HepG2 (cell line): ENCODE results near the gene TIMM44. TPM values are rescaled to one million over a fixed set of nuclear protein-coding genes. Genes with fewer than 3 reads are reported as not detected.

Source experiments
- ATAC-seq: fragments of 200-7000 bp; cut with Tn5 transposase; 3 replicates; pipeline ENCODE4 v1.9.1; 2020; ENCODE audit warnings: mild to moderate bottlenecking, moderate library complexity
- BruUV-seq: library from RNA; stranded (reverse); fragments of 400-500 nt; replicated peaks from 2 replicates; lab custom pipeline; 2021; lab: Mats Ljungman, UMichigan
- CTCF ChIA-PET: fragments of 300-600 bp; formaldehyde crosslinking; extraction: SDS; loops from one replicate; lab custom pipeline; 2021; ENCODE audit warnings: low total read pairs, inconsistent platforms, low intra/inter-chr PET ratio; lab: Yijun Ruan, JAX
- POLR2A ChIA-PET: fragments of 350-600 bp; sonication (Branson Sonifier 250); formaldehyde crosslinking; loops from one replicate; lab custom pipeline; 2020; ENCODE audit warnings: antibody characterized with exemption, inconsistent platforms; lab: Yijun Ruan, JAX
- DNase-seq: peaks from one replicate; pipeline ENCODE4 v3.0.0-alpha.2; 2015; ENCODE audit warnings: low spot score
- FAIRE-seq: peaks from 3 replicates; lab custom pipeline; 2011; peaks lifted over from hg19 to GRCh38; lab: Jason Lieb, UNC
- H2AFZ ChIP-seq: one replicate; pipeline ENCODE4 v1.6.1; 2011; ENCODE audit warnings: low read length, inconsistent platforms
- H3K27ac ChIP-seq: fragments of 300-600 bp; 3 replicates; pipeline ENCODE4 v1.8.0; 2011; ENCODE audit warnings: mixed run types, mild to moderate bottlenecking, mixed read lengths, low read length, inconsistent platforms; ENCODE audit not compliant: insufficient read depth; ENCODE audit errors: extremely low read length
- H3K27me3 ChIP-seq, 2 experiments: fragments of 200-600 bp in 1 of 2; 2 replicates in 1 of 2; 3 replicates in 1 of 2; pipeline versions ENCODE4 v1.6.0 to v1.8.0; 2011; ENCODE audit warnings: low read length in 2 of 2, mild to moderate bottlenecking in 2 of 2, moderate library complexity in 2 of 2, inconsistent platforms in 1 of 2; ENCODE audit not compliant: insufficient read depth in 2 of 2, control insufficient read depth in 1 of 2
- H3K36me3 ChIP-seq, 2 experiments: fragments of 200-600 bp in 1 of 2; replicated peaks in 1 of 2; 2 replicates in 1 of 2; 3 replicates in 1 of 2; pipeline versions ENCODE4 v1.5.1 to v1.8.0; 2011; ENCODE audit warnings: low read length in 2 of 2, inconsistent platforms in 1 of 2; ENCODE audit not compliant: insufficient read depth in 2 of 2, control insufficient read depth in 1 of 2
- H3K4me1 ChIP-seq: 2 replicates; pipeline ENCODE4 v1.5.1; 2012; ENCODE audit warnings: low read length, inconsistent platforms; ENCODE audit not compliant: insufficient read depth
- H3K4me2 ChIP-seq: 2 replicates; pipeline ENCODE4 v1.6.0; 2011; ENCODE audit warnings: low read depth, low read length, inconsistent platforms
- H3K4me3 ChIP-seq, 3 experiments: fragments of 200-600 bp in 1 of 3; sonication (generic), shearing (Covaris generic) in 1 of 3; replicated peaks in 1 of 3; 2 replicates each; pipeline ENCODE4 v1.5.1; 2011 to 2016; ENCODE audit warnings: low read length in 3 of 3, inconsistent platforms in 2 of 3, low read depth in 2 of 3, mild to moderate bottlenecking in 2 of 3, control low read depth in 1 of 3, mixed read lengths in 1 of 3; ENCODE audit not compliant: insufficient read depth in 1 of 3
- H3K79me2 ChIP-seq: one replicate; pipeline ENCODE4 v1.6.1; 2011; ENCODE audit warnings: low read length, inconsistent platforms; ENCODE audit not compliant: insufficient read depth
- H3K9ac ChIP-seq: 2 replicates; pipeline ENCODE4 v1.6.0; 2011; ENCODE audit warnings: mild to moderate bottlenecking, low read depth, low read length, inconsistent platforms; ENCODE audit not compliant: insufficient read depth
- H3K9me3 ChIP-seq: 2 replicates; pipeline ENCODE4 v1.5.1; 2012; ENCODE audit warnings: mild to moderate bottlenecking, low read length
- H4K20me1 ChIP-seq: 2 replicates; pipeline ENCODE4 v1.6.0; 2011; ENCODE audit warnings: inconsistent platforms, mild to moderate bottlenecking, low read length, moderate library complexity; ENCODE audit not compliant: insufficient read depth
- ATF7 ChIP-seq, 2 experiments: fragments of 450-650 bp in 1 of 2; sonication (generic) in 1 of 2; formaldehyde crosslinking in 1 of 2; IDR thresholded peaks; 2 replicates each; pipeline versions ENCODE4 v1.4.0 to v1.6.1; 2016 to 2020; ENCODE audit warnings: antibody characterized with exemption in 1 of 2, mild to moderate bottlenecking in 1 of 2, missing genetic modification reagents in 1 of 2
- BCL6 ChIP-seq: IDR thresholded peaks from 2 replicates; pipeline ENCODE4 v1.6.1; 2016; ENCODE audit warnings: missing genetic modification reagents, missing compliant biosample characterization
- CCAR2 ChIP-seq: fragments of 200-400 bp; formaldehyde crosslinking; optimal IDR thresholded peaks from 2 replicates; pipeline ENCODE3; 2018; ENCODE audit warnings: low read depth, mild to moderate bottlenecking, low read length, moderate library complexity
- KAT7 ChIP-seq: IDR thresholded peaks from 2 replicates; pipeline ENCODE4 v1.6.1; 2018; ENCODE audit warnings: borderline replicate concordance, missing compliant biosample characterization
- RBM22 ChIP-seq: fragments of 200-400 bp; formaldehyde crosslinking; optimal IDR thresholded peaks from 2 replicates; pipeline ENCODE3; 2017; ENCODE audit warnings: mild to moderate bottlenecking, low read length, moderate library complexity
- RELA ChIP-seq: sonication (generic); formaldehyde crosslinking; IDR thresholded peaks from 2 replicates; pipeline ENCODE4 v1.4.0; 2020; ENCODE audit warnings: missing genetic modification reagents
- SOX5 ChIP-seq: IDR thresholded peaks from 2 replicates; pipeline ENCODE4 v1.6.1; 2016; ENCODE audit warnings: borderline replicate concordance
- SRF ChIP-seq: IDR thresholded peaks from 2 replicates; pipeline ENCODE4 v1.6.1; 2011; ENCODE audit warnings: mild to moderate bottlenecking, low read depth, low read length, moderate library complexity
- ZBTB38 ChIP-seq: sonication (generic); formaldehyde crosslinking; IDR thresholded peaks from 2 replicates; pipeline ENCODE4 v1.5.1; 2020; ENCODE audit warnings: mild to moderate bottlenecking, missing genetic modification reagents
- ZIK1 ChIP-seq: sonication (generic); formaldehyde crosslinking; IDR thresholded peaks from 2 replicates; pipeline ENCODE4 v1.5.0; 2020; ENCODE audit warnings: mild to moderate bottlenecking, low read depth, missing genetic modification reagents, borderline replicate concordance
- ZNF292 ChIP-seq: sonication (generic); formaldehyde crosslinking; IDR thresholded peaks from 2 replicates; pipeline ENCODE4 v1.8.1; 2022; ENCODE audit warnings: mild to moderate bottlenecking, low read depth, missing genetic modification reagents, borderline replicate concordance
- ZNF30 ChIP-seq: sonication (generic); formaldehyde crosslinking; IDR thresholded peaks from 2 replicates; pipeline ENCODE4 v1.5.0; 2020; ENCODE audit warnings: mild to moderate bottlenecking, missing genetic modification reagents
- ZNF44 ChIP-seq: sonication (generic); formaldehyde crosslinking; IDR thresholded peaks from 2 replicates; pipeline ENCODE4 v1.5.1; 2020; ENCODE audit warnings: mild to moderate bottlenecking, missing genetic modification reagents
- WGBS: methylation state at CpG from one replicate; pipeline ENCODE4 v1.1.6; 2017; ENCODE audit warnings: low lambda C conversion rate; 5-methylcytosine and 5-hydroxymethylcytosine counted together
- in situ Hi-C: cut with HindIII; loops from 2 replicates; pipeline ENCODE4 v1.10.0; 2017; ENCODE audit warnings: low pct_unique_long_range_greater_than_20kb; ENCODE audit not compliant: extremely low pct_ligation_motif_present
- intact Hi-C: fragments of 100-400 bp; cut with micrococcal nuclease; formaldehyde crosslinking; loops from one replicate; pipeline ENCODE4 v1.10.0; 2022; ENCODE audit not compliant: unreplicated experiment
- polyA plus RNA-seq, 8 experiments: library from polyadenylated mRNA; depleted of rRNA in 3 of 8; stranded (reverse) in 7 of 8; unstranded in 1 of 8; fragments of >200 nt; fragmentation: Illumina TruSeq in 4 of 8; extraction: Trizol in 4 of 8; gene quantifications; 2 replicates each; pipeline versions ENCODE4 v1.2.1 to v1.2.3, GENCODE V29; 2011 to 2016; ENCODE audit warnings: low read depth in 4 of 8, missing spikeins in 1 of 8, mixed read lengths in 1 of 8; ENCODE audit not compliant: insufficient read depth in 1 of 8
- total RNA-seq, 5 experiments: library from RNA; depleted of rRNA; stranded (reverse); fragments of >200 nt; fragmentation: Illumina TruSeq; extraction: Trizol; gene quantifications; 2 replicates each; pipeline ENCODE4 v1.2.3, GENCODE V29; 2016; ENCODE audit warnings: low read depth in 1 of 5
- TF ChIP-seq, protein P1 (sequence below): sonication (generic); formaldehyde crosslinking; IDR thresholded peaks from 2 replicates; pipeline ENCODE4 v1.8.1; 2023; ENCODE audit warnings: mild to moderate bottlenecking, moderate library complexity, missing genetic modification reagents
- TF ChIP-seq, protein P2 (sequence below): sonication (generic); formaldehyde crosslinking; IDR thresholded peaks from 2 replicates; pipeline ENCODE4 v1.8.0; 2022; ENCODE audit warnings: mild to moderate bottlenecking, missing genetic modification reagents
- TF ChIP-seq, protein P3 (sequence below): sonication (generic); formaldehyde crosslinking; IDR thresholded peaks from 2 replicates; pipeline ENCODE4 v1.4.0; 2020; ENCODE audit warnings: missing genetic modification reagents

Gene TIMM44
- total and polyA plus RNA-seq, 2 of the 13 experiments (the other 11 are each of a cell fraction or from before 2014, with no cell fraction given): 42.9 to 72.6 TPM

DNA sequence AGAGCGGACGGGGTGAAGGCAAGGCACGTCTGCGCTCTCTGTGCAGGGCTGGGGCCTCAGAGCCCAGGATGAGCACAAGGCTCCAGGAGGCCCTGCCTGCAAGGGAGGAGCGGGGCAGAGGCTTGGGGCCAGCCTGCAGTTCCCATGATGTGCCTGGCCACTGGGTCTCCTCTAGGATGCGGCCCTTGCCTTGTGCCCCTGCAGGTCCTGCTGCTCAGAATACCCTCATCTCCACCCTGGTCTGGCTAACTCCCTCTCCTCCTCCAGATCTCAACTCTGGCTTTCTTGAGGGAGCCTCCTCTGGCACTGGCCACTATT lies 34.2 kb upstream of the TIMM44 start:
- Histone ChIP-seq H2AFZ (no peak overlapping the region), H3K36me3 (peaks cover 44 to 86% of the 10 kb centered on the region in 2 experiments; a peak in 4 of 5 replicates), H3K4me2 (no peak overlapping the region), H3K27me3 (no peaks in the 10 kb centered on the region), H3K27ac (no peak overlapping the region), H3K79me2 (peaks cover 2% of the 10 kb centered on the region), H3K4me3 (no peak overlapping the region), H3K9me3 (no peaks in the 10 kb centered on the region), H3K9ac (no peak overlapping the region), H4K20me1 (no peaks in the 10 kb centered on the region), H3K4me1 (no peaks in the 10 kb centered on the region)
- ChIA-PET CTCF (no interaction called here), POLR2A (no interaction called here)
- no peak for FAIRE-seq
- no peak for DNase-seq
- ATAC-seq: no peak
- TF ChIP-seq RBM22 (peak; percentile 21), CCAR2 (no peak)
- no TSS peak for BruUV-seq
- in situ Hi-C loops (no loop called here), intact Hi-C loops (no loop called here)
- WGBS: 97% methylated on average over 4 of the region's 6 CpGs

DNA sequence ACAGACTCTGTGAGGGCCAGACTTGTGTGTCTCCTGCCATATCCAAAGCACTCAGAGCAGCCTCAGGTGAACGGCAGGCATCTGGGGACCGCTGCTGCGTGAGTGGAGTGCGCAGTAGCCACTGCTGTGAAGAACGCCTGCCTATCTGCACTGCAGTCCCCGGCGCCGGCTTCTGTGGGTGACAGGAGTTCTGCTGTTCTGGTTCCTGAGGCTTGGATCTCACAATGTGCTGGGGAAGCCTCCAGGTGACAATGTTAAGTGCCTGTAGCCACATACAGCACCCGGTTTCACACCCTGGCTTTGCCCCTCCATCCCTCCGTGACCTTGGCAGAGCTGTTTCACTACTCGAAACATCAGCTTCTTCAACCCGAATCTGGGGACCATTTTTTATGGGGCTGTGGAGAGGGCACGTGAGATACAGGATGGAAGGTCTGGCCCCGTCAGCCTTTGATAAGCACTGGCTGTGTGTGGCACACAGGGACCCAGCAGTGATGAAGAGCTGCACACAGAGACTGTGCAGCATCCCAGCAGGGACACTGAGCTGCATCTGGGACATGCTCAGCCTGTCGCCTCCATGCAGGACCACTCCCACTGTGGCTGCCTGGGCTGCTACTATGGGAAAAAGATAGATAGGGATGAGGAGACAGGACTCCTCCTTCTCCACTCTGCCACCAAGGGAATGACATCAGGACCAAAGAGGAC lies 33.7 kb upstream of the TIMM44 start:
- ATAC-seq (no peak), DNase-seq (no peak), FAIRE-seq (no peak)
- Histone ChIP-seq H3K9ac (no peak overlapping the region), H3K4me1 (no peaks in the 10 kb centered on the region), H3K79me2 (peaks cover 2% of the 10 kb centered on the region), H3K4me3 (no peak overlapping the region), H3K36me3 (peaks cover 44 to 86% of the 10 kb centered on the region in 2 experiments; a peak in 4 of 5 replicates), H3K9me3 (no peaks in the 10 kb centered on the region), H4K20me1 (no peaks in the 10 kb centered on the region), H3K27ac (no peak overlapping the region), H2AFZ (no peak overlapping the region), H3K4me2 (no peak overlapping the region), H3K27me3 (no peaks in the 10 kb centered on the region)
- no TSS peak for BruUV-seq
- ChIA-PET POLR2A (no interaction called here), CTCF (no interaction called here)
- WGBS: 97% methylated on average over 9 of the region's 15 CpGs
- in situ Hi-C loops (no loop called here), intact Hi-C loops (no loop called here)
- no peak for TF ChIP-seq KAT7 (CRISPR knock-in tag)
- no peak for TF ChIP-seq ATF7 (IDR thresholded peaks at IDR 0.05)
- no peak for TF ChIP-seq ATF7 (CRISPR knock-in tag; IDR thresholded peaks at IDR 0.05)
- TF ChIP-seq, protein P1, sequence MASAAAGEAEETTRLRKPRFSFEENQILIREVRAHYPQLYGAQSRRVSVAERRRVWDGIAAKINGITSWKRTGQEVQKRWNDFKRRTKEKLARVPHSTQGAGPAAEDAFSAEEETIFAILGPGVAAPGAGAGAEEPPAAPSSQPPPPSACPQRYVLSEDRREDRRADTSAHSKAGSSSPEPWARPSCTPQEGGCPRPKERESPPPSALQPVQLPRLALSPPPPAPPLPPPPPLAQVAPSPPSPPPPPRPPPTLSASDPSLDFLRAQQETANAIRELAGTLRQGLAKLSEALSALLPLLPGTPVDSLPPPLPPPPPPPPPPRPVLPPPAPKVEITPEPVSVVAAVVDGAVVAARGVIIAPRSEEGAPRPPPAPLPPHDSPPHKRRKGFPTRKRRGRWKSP (CRISPR knock-in tag): no peak
- TF ChIP-seq ZNF292: no peak
- TF ChIP-seq, protein P2, sequence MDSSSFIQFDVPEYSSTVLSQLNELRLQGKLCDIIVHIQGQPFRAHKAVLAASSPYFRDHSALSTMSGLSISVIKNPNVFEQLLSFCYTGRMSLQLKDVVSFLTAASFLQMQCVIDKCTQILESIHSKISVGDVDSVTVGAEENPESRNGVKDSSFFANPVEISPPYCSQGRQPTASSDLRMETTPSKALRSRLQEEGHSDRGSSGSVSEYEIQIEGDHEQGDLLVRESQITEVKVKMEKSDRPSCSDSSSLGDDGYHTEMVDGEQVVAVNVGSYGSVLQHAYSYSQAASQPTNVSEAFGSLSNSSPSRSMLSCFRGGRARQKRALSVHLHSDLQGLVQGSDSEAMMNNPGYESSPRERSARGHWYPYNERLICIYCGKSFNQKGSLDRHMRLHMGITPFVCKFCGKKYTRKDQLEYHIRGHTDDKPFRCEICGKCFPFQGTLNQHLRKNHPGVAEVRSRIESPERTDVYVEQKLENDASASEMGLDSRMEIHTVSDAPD: no peak
- no peak for TF ChIP-seq ZIK1 (CRISPR knock-in tag)
- TF ChIP-seq ZNF30 (CRISPR knock-in tag): no peak
- TF ChIP-seq ZBTB38: no peak
- TF ChIP-seq SOX5 (CRISPR knock-in tag): no peak
- TF ChIP-seq, protein P3, sequence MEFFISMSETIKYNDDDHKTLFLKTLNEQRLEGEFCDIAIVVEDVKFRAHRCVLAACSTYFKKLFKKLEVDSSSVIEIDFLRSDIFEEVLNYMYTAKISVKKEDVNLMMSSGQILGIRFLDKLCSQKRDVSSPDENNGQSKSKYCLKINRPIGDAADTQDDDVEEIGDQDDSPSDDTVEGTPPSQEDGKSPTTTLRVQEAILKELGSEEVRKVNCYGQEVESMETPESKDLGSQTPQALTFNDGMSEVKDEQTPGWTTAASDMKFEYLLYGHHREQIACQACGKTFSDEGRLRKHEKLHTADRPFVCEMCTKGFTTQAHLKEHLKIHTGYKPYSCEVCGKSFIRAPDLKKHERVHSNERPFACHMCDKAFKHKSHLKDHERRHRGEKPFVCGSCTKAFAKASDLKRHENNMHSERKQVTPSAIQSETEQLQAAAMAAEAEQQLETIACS (CRISPR knock-in tag): no peak
- TF ChIP-seq BCL6 (CRISPR knock-in tag): no peak
- no peak for TF ChIP-seq RELA (CRISPR knock-in tag)
- TF ChIP-seq ZNF44: no peak
- TF ChIP-seq SRF: no peak
